ENCODE results near the gene POU2AF1. TPM values are rescaled to one million over a fixed set of nuclear protein-coding genes. Genes with fewer than 3 reads are reported as not detected.
A peak's percentile ranks its signal among the peaks of the same experiment; 100 is the strongest.

The POU2AF1 gene
- total RNA-seq, 1 donor from 2014 or later, result 155 TPM

DNA sequence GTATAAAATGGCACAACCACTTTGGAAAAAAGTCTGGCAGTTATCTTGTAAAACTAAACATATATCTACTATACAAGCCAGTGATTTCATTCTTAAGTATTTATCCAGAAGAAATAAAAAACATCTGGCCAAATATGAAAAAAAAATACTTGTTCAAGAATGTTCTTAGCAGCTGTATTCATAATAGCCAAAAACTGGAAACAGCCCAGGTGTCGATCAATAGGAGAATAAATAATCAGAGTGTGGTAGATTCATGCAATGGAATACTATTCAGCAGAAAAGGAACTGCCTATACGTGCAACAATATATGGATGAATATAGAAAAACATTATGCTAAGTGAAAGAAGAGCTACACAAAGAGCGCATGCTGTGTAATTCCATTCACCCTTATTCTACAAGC is 36.7 kb downstream of the POU2AF1 start:
- CTCF ChIA-PET, result interaction anchor here (2.0 kb wide), 1 partner anchor 87 kb away, joined by 11 read pairs; no protein-coding TSS in a partner anchor
- POLR2A ChIA-PET, result no interaction called here
- TF ChIP-seq, protein P1, sequence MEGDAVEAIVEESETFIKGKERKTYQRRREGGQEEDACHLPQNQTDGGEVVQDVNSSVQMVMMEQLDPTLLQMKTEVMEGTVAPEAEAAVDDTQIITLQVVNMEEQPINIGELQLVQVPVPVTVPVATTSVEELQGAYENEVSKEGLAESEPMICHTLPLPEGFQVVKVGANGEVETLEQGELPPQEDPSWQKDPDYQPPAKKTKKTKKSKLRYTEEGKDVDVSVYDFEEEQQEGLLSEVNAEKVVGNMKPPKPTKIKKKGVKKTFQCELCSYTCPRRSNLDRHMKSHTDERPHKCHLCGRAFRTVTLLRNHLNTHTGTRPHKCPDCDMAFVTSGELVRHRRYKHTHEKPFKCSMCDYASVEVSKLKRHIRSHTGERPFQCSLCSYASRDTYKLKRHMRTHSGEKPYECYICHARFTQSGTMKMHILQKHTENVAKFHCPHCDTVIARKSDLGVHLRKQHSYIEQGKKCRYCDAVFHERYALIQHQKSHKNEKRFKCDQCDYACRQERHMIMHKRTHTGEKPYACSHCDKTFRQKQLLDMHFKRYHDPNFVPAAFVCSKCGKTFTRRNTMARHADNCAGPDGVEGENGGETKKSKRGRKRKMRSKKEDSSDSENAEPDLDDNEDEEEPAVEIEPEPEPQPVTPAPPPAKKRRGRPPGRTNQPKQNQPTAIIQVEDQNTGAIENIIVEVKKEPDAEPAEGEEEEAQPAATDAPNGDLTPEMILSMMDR (IDR thresholded peaks at IDR 0.05), result no peak
- no peaks in the 10 kb centered on the region for H3K27me3 Mint-ChIP-seq
- DNase-seq (no peak), ATAC-seq (ENCODE audit: low read depth) (no peak)
- intact Hi-C loops (cut with micrococcal nuclease), result no loop called here
- peaks cover 23% of the 10 kb centered on the region for H3K4me1 Mint-ChIP-seq
- no peak overlapping the region for H3K4me3 Mint-ChIP-seq
- peaks cover 5% of the 10 kb centered on the region for H3K9me3 Mint-ChIP-seq
- peaks cover 14% of the 10 kb centered on the region for H3K36me3 Mint-ChIP-seq (ENCODE audit: low read depth)
- no peak overlapping the region for H3K27ac Mint-ChIP-seq

DNA sequence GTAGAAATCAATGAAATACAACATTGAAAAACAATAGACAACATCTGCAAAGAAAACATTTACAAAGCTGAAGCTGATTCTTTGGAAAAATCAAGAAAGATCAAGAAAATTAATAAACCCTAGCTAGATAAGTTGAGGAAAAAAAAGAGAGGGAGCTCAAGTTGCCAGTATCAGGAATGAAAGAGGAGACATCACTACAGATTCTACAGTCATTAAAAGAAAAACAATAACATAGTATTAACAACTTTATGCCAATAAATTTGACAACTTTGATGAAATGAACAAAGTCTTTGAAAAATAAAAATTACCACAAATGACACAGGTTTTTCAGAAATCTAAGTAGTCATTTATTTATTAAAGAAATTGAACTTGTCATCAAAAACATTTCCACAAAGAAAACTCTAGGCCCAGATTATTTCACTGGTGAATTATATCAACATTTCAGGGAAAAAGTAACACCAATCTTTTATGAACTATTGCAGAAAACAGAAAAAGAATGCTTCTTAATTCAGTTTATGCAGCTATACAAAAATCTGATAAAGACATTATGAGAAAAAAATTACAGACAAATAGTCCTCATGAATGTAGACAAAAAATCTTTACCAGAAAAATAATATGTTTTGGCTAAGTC is 39.2 kb downstream of the POU2AF1 start:
- DNase-seq (no peak), ATAC-seq (ENCODE audit: low read depth) (no peak)
- no peak overlapping the region for H3K4me3 Mint-ChIP-seq
- H3K4me1 Mint-ChIP-seq, result peaks cover 4% of the 10 kb centered on the region
- H3K27ac Mint-ChIP-seq, result no peak overlapping the region
- ChIA-PET POLR2A (no interaction called here), CTCF (interaction anchor here (1.2 kb wide), 1 partner anchor 84 kb away, joined by 3 read pairs; no protein-coding TSS in a partner anchor)
- no peaks in the 10 kb centered on the region for H3K27me3 Mint-ChIP-seq
- intact Hi-C loops (cut with micrococcal nuclease), result no loop called here
- peaks cover 19% of the 10 kb centered on the region for H3K36me3 Mint-ChIP-seq (ENCODE audit: low read depth)
- TF ChIP-seq, protein P1 (IDR thresholded peaks at IDR 0.05), result no peak
- H3K9me3 Mint-ChIP-seq, result peaks cover 5% of the 10 kb centered on the region

DNA sequence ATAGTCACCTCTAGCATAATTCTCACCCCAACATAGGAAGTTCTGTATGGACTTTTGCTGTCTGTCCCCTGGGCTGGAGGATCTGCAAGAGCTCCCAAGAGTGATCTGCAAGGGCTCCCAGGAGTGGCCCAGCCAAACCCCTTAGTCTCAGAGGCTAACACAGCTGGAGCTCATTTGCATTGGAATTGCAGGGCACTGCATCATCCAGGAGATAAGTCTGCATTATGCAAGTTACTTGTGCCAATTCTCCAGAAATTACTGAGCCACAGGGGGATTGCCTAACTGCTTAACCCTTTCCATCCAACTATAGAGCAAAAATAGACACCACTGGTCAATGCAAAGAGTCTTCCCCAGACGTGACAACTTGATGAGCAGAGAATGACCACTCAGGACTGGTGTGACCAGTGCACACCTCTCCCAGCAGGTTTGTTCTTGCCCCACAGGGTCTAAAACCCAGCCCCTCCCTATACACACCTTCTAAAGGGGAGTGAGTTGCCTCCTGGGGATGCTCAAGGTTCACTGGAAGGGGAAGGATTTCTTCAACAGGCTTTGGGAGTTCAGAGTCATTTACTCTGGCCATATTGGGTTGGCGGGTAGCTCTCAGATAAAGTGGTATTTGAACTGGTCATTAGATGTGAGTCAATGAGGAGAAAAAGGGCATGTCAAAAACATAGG is 42.4 kb downstream of the POU2AF1 start:
- no peaks in the 10 kb centered on the region for H3K27me3 Mint-ChIP-seq
- peaks cover 5% of the 10 kb centered on the region for H3K9me3 Mint-ChIP-seq
- DNase-seq (no peak), ATAC-seq (ENCODE audit: low read depth) (no peak)
- H3K4me1 Mint-ChIP-seq, result no peaks in the 10 kb centered on the region
- intact Hi-C loops (cut with micrococcal nuclease), result no loop called here
- peaks cover 33% of the 10 kb centered on the region for H3K36me3 Mint-ChIP-seq (ENCODE audit: low read depth)
- ChIA-PET POLR2A (no interaction called here), CTCF (interaction anchor here (0.9 to 1.2 kb wide), 2 partner anchors 53 to 84 kb away, joined by 3 to 4 read pairs; no protein-coding TSS in a partner anchor)
- TF ChIP-seq, protein P1 (IDR thresholded peaks at IDR 0.05), result no peak
- H3K4me3 Mint-ChIP-seq, result no peak overlapping the region
- peak overlapping the region; percentile 27 for H3K27ac Mint-ChIP-seq

GRCh38 chr11:111336062-111336461 is 43.0 kb downstream of the POU2AF1 start:
- H3K27ac Mint-ChIP-seq, result no peak overlapping the region
- intact Hi-C loops (cut with micrococcal nuclease), result no loop called here

GRCh38 chr11:111335549-111335948 is 43.5 kb downstream of the POU2AF1 start:
- POLR2A ChIA-PET, result no interaction called here
- Mint-ChIP-seq H3K36me3 (ENCODE audit: low read depth) (peaks cover 33% of the 10 kb centered on the region), H3K27me3 (no peaks in the 10 kb centered on the region), H3K9me3 (peaks cover 5% of the 10 kb centered on the region), H3K4me3 (no peak overlapping the region), H3K4me1 (no peaks in the 10 kb centered on the region), H3K27ac (no peak overlapping the region)
- TF ChIP-seq, protein P1 (IDR thresholded peaks at IDR 0.05), result no peak
- no peak for ATAC-seq (ENCODE audit: low read depth)
- CTCF ChIA-PET, result no interaction called here
- no peak for DNase-seq
- intact Hi-C loops (cut with micrococcal nuclease), result loop anchor here (2.0 kb wide), 1 partner anchor 13 kb away; no protein-coding TSS in a partner anchor

More at GRCh38 chr11:111336062-111336461, 43.0 kb downstream of the POU2AF1 start:
- peaks cover 33% of the 10 kb centered on the region for H3K36me3 Mint-ChIP-seq (ENCODE audit: low read depth)
- ChIA-PET POLR2A (no interaction called here), CTCF (no interaction called here)
- ATAC-seq (ENCODE audit: low read depth) (no peak), DNase-seq (no peak)
- H3K27me3 Mint-ChIP-seq, result no peaks in the 10 kb centered on the region
- H3K4me3 Mint-ChIP-seq, result no peak overlapping the region
- H3K9me3 Mint-ChIP-seq, result peaks cover 5% of the 10 kb centered on the region
- no peaks in the 10 kb centered on the region for H3K4me1 Mint-ChIP-seq
- TF ChIP-seq, protein P1 (IDR thresholded peaks at IDR 0.05), result no peak

All from activated B cell treated with CpG ODN at 0.5 μM for 24 hours (primary cell).